ENCODE data around the gene HTR3E. TPM values are rescaled to one million over a fixed set of nuclear protein-coding genes. Genes with fewer than 3 reads are reported as not detected.
"Not testable (repeated sequence)": the region's sequence is repeated elsewhere in the genome, so short reads cannot be mapped to it uniquely, and the experiment has no call there.

The HTR3E gene
- total RNA-seq, 1 donor from 2014 or later: not detected

DNA sequence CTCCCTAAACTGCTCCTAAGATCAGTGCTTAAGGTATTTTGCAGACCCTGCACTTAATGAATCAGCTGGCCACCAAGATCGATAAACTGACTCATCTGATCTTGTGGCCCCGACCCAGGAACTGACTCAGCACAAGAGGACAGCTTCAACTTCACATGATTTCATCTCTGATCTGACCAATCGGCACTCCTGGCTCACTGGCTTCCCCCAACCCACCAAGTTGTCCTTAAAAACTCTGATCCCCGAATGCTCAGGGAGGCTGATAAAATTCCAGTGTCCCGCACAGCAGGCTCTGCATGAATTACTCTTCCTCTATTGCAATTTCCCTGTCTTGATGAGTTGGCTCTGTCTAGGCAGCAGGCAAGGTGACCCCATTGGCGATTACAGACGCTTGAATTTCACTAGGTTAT, 13.5 kb downstream of the HTR3E start:
- DNase-seq (ENCODE audit: extremely low read depth, low read depth, low spot score): no peak

DNA sequence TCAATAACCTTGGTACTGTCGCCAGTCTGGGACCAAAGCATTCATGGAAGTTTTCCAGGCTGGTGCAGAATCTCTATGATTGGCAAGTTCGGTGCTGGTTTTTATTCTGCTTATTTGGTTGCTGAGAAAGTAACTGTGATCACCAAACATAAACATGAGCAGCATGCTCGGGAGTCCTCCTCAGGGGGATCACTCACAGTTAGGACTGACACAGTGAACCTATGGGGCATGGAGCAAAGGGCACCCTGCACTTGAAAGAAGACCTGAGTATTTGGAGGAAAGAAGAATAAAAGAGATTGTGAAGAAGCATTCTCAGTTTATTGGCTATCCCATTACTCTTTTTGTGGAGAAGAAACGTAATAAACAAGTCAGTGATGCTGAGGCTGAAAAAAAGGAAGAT, 19.2 kb downstream of the HTR3E start:
- DNase-seq (ENCODE audit: extremely low read depth, low read depth, low spot score): no peak

DNA sequence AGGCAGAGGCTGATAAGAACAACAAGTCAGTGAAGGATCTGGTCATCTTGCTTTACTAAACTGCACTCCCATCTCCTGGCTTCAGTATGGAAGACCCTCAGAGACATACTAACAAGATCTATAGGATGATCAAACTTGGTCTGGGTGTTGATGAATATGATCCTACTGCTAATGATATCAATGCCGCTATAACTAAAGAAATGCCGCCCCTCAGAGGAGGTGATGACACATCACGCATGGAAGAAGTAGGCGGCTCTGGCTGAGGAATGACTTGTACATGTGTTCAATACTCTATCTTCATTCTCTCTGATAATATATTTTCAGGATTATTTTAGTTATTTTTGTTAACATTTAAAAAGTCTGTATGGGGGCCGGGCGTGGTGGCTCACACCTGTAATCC, 20.8 kb downstream of the HTR3E start:
- DNase-seq (ENCODE audit: extremely low read depth, low read depth, low spot score): no peak

DNA sequence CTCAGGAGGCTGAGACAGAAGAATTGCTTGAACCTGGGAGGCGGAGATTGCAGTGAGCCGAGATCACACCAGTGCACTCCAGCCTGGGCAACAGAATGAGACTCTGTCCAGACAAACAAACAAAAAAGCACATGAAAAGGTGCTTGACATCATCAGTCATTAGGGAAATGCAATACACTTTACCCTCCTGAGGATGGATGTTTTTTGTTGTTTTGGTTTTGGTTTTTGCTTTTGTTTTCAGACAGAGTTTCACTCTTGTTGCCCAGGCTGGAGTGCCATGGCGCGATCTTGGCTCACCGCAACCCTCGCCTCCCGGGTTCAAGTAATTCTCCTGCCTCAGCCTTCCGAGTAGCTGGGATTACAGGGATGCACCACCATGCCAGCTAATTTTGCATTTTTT, 24.2 kb downstream of the HTR3E start:
- DNase-seq (ENCODE audit: extremely low read depth, low read depth, low spot score): not testable (repeated sequence)

DNA sequence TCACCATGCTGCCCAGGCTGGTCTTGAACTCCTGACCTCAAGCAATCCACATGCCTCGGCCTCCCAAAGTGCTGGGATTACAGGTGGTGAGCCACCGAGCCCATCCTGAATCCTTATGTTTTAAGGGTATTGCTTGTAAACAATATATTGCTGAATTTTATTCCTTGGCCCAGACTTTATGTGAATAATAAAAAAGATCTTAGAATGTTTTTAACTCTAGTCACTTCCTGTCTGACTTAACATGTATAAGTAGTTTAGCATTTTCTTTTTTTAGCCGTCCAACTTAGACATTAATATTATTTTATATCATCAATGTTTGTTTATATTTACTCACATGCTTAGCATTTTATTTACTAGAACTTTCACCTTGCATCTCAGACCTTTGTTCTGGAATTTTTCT, 29.1 kb downstream of the HTR3E start:
- no peak for DNase-seq (ENCODE audit: extremely low read depth, low read depth, low spot score)

DNA sequence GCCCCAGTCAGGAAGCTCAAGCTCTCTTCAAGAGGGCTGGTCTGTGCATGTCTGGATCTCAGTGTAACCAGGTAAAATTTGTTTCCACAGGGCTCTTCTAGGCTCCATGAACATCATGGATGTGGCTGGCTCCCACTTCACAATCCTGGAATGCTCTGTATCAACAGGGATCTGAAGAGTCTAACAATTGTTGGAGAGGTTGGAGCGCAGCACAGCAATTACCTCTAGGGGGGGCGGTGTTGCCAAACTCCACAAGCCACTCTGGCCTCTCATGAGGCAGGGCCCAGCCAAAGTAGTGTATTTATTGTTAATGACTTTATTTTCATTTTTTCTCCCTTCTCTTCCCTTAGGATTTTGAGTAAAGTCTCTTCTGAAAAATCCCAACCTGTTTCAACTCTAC, 32.1 kb downstream of the HTR3E start:
- DNase-seq (ENCODE audit: extremely low read depth, low read depth, low spot score): no peak

DNA sequence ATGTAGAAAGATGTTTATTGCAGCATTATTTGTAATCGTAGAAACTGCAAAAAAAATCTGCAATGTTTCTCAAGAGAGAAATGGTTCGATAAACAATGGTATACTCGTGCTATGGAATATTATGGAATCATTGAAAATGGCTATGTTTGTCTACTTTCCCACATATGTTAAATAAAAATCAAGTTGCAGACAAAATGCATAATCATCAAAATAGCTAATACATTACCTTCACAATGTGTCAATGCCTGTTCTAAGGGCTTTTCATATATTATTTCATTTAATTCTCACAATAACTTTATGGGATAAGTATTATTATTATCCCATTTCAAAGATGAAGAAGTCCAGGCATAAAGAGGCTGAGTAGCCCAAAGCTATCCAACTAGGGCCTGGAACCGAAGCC, 36.1 kb downstream of the HTR3E start:
- no peak for DNase-seq (ENCODE audit: extremely low read depth, low read depth, low spot score)

DNA sequence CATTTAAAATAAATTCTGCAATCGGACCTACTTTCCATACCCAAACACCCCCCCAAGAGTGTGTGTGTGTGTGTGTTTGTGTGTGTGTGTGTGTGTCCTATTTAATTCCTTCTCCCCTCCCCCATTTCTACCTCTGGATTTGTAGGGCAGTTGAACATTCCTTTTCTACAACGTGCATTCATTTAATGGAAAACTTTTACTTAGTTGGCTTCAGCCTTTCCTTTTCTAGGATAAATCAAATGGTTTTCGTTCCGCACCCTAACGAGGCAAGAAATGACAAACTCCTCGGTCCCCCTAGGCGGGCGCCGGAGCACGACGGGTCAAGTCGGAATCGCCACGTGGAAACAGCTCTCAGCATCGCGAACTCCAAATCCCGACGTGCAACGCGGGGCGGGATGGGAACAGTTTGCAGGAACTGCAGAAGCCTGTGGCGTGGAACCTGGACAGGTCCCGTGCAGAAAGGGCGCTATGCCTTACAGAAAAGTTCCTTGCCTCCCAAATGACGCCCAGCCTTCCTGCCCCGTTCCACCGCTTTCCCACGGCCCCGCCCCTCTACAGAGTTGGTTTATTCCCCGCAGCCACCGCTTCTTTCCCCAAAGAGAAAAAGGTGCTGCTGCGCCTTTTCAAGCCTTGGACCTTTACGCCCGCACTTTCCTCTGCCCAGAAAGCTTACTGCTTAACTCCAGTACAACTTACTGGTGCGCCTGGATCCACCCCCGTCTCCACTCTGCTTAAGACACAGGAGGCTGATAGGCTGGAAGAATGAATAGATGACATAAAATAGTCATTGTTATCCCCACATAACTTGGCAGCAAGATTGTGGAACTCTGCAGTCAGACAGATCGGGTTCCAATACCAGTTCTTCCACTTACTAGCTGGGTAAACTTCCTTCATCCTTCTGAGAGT, 37.2 kb downstream of the HTR3E start:
- DNase-seq (ENCODE audit: extremely low read depth, low read depth, low spot score): no peak

DNA sequence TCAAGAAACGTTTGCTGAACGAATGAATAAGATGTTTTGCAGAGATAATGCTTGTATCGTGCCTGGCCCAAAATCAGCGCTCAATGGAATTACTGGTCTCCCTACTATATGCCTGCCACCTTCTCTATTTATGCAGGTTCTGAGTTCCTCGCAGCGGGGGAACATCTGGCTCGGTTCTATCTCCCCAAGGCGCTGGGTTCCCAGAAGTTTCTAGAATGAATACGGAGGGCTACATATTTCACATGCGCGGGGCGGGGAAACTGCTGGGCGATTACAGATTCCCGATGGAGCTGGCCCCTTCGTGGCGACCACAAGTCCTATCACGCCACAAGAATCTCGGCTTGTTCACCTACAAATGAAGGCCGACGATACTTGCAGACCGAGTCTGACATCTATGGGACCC, 37.9 kb downstream of the HTR3E start:
- no peak for DNase-seq (ENCODE audit: extremely low read depth, low read depth, low spot score)

DNA sequence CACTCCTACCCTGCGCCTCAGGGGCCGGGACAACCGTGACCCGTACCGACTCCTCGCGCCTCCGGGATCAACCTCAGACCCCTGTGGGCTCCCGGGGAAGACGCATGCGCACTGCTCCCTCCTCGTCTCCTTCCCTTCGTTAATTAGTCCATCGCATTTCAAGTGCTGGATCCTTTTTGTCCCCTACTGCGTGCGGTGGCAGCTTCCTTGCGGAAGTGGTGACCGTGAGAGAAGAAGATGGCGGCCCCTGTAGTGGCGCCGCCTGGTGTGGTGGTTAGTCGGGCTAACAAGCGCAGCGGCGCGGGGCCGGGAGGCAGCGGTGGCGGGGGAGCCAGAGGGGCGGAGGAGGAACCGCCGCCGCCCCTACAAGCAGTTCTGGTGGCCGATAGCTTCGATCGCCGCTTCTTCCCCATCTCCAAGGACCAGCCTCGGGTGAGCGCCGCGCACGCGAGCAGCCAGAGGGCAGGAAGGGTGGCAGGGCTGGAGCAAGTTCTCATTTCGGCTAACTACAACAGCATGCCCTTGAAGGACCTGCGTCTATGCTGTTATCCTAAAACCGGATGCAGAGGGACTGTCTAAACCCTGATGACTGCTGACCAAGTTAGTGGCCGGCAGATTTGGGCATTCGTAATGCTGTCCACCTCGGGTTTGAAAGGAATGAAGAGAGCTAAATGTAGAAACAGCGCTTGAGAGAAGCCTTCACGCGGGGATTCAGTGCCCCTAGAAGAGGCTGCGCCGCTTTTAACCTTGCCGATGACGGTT, 38.5 kb downstream of the HTR3E start, which contains the start of gene EIF2B5:
EIF2B5 (plus strand) TSS at position 210 of the 762 bp plus-strand sequence; CDS start at position 238, 28 bp downstream.
- DNase-seq (ENCODE audit: extremely low read depth, low read depth, low spot score): peak; percentile 68

DNA sequence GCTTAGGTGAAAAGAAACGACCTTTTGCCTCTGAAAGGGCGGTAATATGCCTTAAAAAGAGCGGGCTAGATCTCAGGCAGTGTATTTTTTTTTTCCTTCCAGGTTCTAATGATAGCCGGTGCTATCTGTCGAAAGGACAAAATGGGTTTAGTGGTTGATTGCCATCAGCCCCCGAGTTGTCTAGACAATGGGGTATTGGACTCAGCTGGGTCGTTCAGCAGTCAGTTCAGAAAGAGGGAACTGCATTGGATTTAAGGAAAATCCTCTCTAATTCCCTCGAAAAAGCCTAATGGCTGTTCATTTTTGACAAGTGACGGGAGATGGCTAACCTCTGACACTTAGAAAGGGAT, 39.0 kb downstream of the HTR3E start:
- DNase-seq (ENCODE audit: extremely low read depth, low read depth, low spot score): no peak

DNA sequence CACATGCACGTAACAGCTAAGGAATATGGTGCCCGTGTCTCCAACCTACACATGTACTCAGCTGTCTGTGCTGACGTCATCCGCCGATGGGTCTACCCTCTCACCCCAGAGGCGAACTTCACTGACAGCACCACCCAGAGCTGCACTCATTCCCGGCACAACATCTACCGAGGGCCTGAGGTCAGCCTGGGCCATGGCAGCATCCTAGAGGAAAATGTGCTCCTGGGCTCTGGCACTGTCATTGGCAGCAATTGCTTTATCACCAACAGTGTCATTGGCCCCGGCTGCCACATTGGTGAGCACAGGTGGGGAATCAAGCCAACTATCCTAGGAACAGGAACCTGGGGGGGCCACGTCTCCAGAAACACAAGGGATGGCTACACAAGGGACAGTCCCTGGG, 43.6 kb downstream of the HTR3E start:
- DNase-seq (ENCODE audit: extremely low read depth, low read depth, low spot score): no peak

DNA sequence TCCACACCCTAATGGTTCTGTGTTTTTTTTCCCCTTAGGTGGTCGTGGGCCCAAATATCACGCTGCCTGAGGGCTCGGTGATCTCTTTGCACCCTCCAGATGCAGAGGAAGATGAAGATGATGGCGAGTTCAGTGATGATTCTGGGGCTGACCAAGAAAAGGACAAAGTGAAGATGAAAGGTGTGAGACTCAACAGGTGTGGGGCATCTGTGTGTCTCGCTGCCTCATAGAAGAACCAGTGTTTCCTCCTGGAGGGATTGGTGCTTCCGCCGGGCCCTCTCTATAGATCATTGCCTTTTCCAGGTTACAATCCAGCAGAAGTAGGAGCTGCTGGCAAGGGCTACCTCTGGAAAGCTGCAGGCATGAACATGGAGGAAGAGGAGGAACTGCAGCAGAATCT, 45.3 kb downstream of the HTR3E start:
- DNase-seq (ENCODE audit: extremely low read depth, low read depth, low spot score): no peak

DNA sequence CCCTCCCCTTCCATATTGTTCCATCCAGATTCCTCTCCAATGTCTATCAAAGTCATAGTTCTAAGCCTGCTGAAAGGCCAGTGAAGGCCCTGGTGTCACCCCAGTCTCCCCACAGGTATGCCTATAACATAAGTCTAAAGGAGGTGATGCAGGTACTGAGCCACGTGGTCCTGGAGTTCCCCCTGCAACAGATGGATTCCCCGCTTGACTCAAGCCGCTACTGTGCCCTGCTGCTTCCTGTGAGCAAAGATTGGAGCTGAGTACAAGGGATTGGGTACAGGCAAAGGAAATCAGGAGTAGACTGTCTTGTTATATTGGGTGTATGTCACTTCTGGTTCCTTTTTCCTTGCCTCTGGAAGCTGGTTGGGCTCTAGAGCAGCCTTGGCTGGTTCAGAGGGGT, 46.5 kb downstream of the HTR3E start:
- DNase-seq (ENCODE audit: extremely low read depth, low read depth, low spot score): no peak

DNA sequence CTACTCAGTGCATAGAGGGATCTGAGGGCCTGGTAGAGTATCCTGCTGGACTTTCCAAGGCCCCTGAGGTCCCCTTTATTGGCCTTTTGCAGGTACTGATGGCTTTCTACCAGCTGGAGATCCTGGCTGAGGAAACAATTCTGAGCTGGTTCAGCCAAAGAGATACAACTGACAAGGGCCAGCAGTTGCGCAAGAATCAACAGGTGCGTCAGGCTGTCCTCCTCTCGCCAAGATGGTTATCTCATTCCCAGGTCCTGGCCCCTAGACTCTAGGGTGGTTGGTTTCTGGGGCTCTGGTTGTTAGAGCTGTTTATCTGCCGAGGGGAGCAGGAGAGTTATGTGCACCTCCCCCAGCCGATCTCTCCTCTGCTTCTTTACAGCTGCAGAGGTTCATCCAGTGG, 47.6 kb downstream of the HTR3E start:
- DNase-seq (ENCODE audit: extremely low read depth, low read depth, low spot score): no peak

DNA sequence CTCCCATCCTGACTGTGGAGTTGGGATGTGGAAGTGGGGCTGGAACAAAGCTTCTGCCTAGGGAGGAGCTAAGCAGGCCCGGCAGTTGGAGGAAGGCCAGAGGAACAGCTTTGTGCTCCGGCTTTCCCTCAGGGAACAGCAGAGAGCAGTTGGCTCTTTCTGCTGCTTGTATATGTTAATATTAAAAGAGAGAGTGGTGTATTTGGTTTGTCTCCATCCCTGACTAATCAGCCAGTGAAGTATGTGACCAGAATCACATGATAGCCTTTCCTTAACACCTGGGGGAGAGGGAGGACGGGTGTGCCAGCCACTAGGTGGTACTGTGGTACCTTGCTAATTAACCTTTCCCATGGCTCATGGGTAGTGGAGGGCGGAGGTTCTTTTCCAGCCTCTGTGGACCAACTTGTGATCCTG, 48.3 kb downstream of the HTR3E start:
- no peak for DNase-seq (ENCODE audit: extremely low read depth, low read depth, low spot score)

DNA sequence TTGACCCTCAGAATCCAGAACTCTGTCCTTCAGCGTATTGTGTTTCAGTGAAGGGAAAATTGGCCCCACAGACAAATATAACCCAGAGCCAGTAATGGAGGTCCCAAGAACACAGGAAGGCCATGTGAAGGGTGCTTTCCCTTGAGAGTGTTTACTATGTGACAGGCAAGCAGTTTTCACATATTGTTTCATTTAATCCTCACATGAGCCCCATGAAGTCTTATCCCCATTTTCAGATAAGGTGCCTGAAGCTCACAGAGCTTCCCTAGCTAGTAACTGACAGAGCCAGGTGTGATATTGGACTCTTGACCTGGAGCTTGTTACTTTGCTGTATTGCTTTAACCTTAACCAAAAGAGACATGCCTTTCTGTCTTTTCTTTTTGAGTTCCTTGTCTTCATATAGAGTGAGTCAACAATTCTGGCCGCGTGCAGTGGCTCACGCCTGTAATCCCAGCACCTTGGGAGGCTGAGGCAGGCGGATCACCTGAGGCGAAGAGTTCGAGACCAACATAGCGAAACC, 48.9 kb downstream of the HTR3E start:
- DNase-seq (ENCODE audit: extremely low read depth, low read depth, low spot score): no peak

DNA sequence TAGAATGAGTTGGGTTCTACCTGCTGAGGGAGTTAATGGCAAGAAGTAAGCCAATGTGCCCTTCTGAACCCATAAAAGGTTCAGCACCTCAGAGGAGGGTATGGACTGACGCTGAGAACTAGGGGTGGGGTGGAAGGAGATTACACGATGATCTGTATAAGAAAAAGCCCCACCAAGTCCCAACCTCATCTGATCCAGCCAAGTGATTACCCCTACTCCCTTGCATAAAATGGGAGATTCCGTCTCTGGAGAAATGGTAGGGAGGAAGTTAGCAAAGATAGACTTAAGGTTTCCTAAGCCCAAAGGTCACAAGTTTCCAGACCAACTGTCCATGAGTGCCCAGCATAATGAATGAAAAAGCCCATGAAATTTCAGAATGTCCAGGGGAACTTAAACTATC, 51.2 kb downstream of the HTR3E start:
- no peak for DNase-seq (ENCODE audit: extremely low read depth, low read depth, low spot score)

DNA sequence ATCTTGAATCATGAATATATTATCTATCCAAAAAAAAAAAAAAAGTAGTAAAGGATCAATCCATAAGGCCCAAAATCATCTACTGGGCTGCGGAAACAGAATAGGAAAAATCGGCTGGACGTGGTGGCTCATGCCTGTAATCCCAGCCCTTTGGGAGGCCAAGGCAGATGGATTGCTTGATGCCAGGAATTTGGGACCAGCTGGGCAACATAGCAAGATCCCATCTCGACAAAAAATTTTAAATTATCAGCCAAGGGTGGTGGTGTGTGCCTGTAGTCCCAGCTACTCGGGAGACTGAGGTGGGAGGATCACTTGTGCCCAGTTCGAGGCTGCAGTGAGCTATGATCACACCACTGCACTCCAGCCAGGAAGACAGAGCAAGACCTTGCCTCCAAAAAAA, 52.3 kb downstream of the HTR3E start:
- no peak for DNase-seq (ENCODE audit: extremely low read depth, low read depth, low spot score)

DNA sequence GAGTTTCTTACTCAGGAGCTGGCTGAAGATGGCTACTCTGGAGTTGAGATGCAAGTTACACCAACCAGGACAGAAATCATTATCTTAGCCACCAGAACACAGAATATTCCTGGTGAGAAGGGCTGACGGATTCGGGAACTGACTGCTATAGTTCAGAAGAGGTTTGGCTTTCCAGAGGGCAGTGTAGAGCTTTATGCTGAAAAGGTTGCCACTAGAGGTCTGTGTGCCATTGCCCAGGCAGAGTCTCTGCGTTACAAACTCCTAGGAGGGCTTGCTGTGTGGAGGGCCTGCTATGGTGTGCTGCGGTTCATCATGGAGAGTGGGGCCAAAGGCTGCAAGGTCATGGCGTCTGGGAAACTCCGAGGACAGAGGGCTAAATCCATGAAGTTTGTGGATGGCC, 52.9 kb downstream of the HTR3E start:
- not testable (repeated sequence) for DNase-seq (ENCODE audit: extremely low read depth, low read depth, low spot score)

DNA sequence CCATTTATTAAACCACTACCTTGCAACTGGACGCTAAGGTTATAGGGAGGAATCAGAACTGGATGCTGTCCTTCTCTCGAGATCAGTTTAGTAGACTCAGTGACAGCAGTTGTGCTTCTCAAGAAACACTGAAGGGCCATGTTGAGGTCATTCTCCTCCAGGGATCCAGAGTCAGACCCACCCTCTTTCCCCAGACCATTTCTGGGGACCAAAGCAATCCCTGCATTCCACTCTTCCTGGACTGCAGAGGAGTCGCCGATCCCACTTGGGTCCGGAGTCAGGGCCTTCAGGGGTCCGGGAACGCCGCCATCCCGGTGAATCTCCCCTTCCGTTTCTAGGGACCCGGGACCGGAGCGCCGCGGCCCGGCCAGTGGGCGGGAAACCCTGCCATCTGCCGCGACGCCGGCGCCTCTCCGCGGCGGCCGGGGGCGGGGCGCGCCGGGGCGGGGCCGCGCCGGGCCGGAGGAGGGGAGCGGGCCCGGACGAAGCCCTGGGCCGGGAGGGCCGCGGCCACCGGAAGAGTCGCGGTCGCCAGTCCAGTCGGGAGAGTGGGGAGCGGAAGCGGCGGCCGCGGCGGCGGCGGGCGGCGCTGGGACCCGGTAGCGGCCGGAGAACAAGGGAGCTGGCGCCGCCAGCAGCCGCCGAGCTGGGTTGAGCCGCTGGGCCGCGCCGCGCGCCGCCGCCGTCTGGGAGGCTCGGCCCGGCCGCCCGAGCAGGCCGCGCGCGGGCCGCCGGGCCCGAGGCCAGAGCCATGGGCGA, 58.2 kb downstream of the HTR3E start, which contains the start of gene DVL3:
DVL3 (plus strand) TSS at position 493 of the 759 bp plus-strand sequence; CDS start at position 752, 259 bp downstream.
- DNase-seq (ENCODE audit: extremely low read depth, low read depth, low spot score): no peak
